Fibroblast of lung (primary cell): ENCODE data around the gene GPC6.

Experiments
- EZH2 ChIP-seq: IDR thresholded peaks from 2 replicates; pipeline ENCODE4 v1.5.1; 2012; ENCODE audit warnings: low read length, control low read depth, mild to moderate bottlenecking; ENCODE audit errors: missing control alignments
- TF ChIP-seq, protein P1 (sequence below), 2 donors: IDR thresholded peaks in 1 of 2; conservative IDR thresholded peaks in 1 of 2; 1 replicate in 1 of 2; 2 replicates in 1 of 2; pipeline ENCODE4 v1.5.1; 2011 to 2012; ENCODE audit warnings: low read length in 2 of 2, control low read depth in 1 of 2, inconsistent platforms in 1 of 2, low read depth in 1 of 2, mild to moderate bottlenecking in 1 of 2

DNA sequence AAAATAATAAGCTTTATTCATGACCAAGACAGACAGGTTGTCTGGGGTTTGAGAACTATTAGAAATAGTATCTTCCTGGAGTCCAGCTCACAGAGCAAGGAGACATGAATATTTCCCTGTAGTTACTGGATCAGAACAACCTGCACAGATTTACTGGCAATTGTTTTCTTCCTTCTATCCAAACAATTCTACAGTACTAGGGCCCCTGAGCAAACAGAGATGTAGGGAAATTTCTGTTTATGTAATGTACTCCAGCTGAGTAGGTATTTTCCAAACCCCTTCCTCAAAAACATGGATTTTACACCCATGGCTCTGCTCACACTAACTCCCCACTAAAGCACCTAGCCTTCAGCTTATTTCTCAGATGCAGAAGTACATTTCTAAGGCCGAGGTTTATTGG lies 557.6 kb downstream of the GPC6 start:
- TF ChIP-seq, protein P1, sequence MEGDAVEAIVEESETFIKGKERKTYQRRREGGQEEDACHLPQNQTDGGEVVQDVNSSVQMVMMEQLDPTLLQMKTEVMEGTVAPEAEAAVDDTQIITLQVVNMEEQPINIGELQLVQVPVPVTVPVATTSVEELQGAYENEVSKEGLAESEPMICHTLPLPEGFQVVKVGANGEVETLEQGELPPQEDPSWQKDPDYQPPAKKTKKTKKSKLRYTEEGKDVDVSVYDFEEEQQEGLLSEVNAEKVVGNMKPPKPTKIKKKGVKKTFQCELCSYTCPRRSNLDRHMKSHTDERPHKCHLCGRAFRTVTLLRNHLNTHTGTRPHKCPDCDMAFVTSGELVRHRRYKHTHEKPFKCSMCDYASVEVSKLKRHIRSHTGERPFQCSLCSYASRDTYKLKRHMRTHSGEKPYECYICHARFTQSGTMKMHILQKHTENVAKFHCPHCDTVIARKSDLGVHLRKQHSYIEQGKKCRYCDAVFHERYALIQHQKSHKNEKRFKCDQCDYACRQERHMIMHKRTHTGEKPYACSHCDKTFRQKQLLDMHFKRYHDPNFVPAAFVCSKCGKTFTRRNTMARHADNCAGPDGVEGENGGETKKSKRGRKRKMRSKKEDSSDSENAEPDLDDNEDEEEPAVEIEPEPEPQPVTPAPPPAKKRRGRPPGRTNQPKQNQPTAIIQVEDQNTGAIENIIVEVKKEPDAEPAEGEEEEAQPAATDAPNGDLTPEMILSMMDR (conservative IDR thresholded peaks at IDR 0.05 in 1 of 2, IDR thresholded peaks at IDR 0.05 in 1 of 2; ENCODE audit: low read depth in 1 of 2, low read length in 2 of 2): no peak
- no peak for TF ChIP-seq EZH2
